Keratinocyte (primary cell): Measurements from ENCODE around the gene DENND5A. TPM values are rescaled to one million over a fixed set of nuclear protein-coding genes. Genes with fewer than 3 reads are reported as not detected.

Experiments used
- DNase-seq: peaks from one replicate; pipeline ENCODE4 v3.0.0-alpha.2; 2011; ENCODE audit warnings: low read depth, missing footprints, low spot score
- FAIRE-seq: peaks from 2 replicates; lab custom pipeline; 2011; peaks lifted over from hg19 to GRCh38; lab: Jason Lieb, UNC
- H2AFZ ChIP-seq: 2 replicates; pipeline ENCODE4 v1.6.0; 2012; ENCODE audit warnings: low read length, control low read depth, inconsistent platforms; ENCODE audit not compliant: control insufficient read depth
- H3K27ac ChIP-seq: 2 replicates; pipeline ENCODE4 v1.5.1; 2011; ENCODE audit warnings: low read length; ENCODE audit not compliant: control insufficient read depth, insufficient read depth
- H3K27me3 ChIP-seq: 3 replicates; pipeline ENCODE4 v1.6.0; 2011; ENCODE audit warnings: low read length; ENCODE audit not compliant: control insufficient read depth, insufficient read depth; ENCODE audit errors: extremely low read depth
- H3K36me3 ChIP-seq, 2 experiments: 2 replicates in 1 of 2; 3 replicates in 1 of 2; pipeline ENCODE4 v1.5.1; 2011; ENCODE audit warnings: low read length in 2 of 2, mild to moderate bottlenecking in 1 of 2; ENCODE audit not compliant: control insufficient read depth in 2 of 2, insufficient read depth in 2 of 2; ENCODE audit errors: extremely low read depth in 1 of 2
- H3K4me1 ChIP-seq: 3 replicates; pipeline ENCODE4 v1.5.1; 2011; ENCODE audit warnings: low read length; ENCODE audit not compliant: control insufficient read depth, insufficient read depth; ENCODE audit errors: extremely low read depth
- H3K4me2 ChIP-seq: 3 replicates; pipeline ENCODE4 v1.6.0; 2011; ENCODE audit warnings: low read depth, low read length; ENCODE audit not compliant: control insufficient read depth, insufficient read depth; ENCODE audit errors: extremely low read depth
- H3K4me3 ChIP-seq, 3 experiments: fragments of 200-600 bp in 1 of 3; sonication (generic) in 1 of 3; 2 replicates in 2 of 3; 3 replicates in 1 of 3; pipeline ENCODE4 v1.5.1; 2011 to 2016; ENCODE audit warnings: low read length in 3 of 3, mild to moderate bottlenecking in 3 of 3, control low read depth in 2 of 3, inconsistent platforms in 1 of 3, low read depth in 1 of 3, mixed read lengths in 1 of 3, mixed run types in 1 of 3, moderate library complexity in 1 of 3; ENCODE audit not compliant: control insufficient read depth in 2 of 3, insufficient read depth in 2 of 3; ENCODE audit errors: extremely low read depth in 1 of 3
- H3K79me2 ChIP-seq: 2 replicates; pipeline ENCODE4 v1.6.0; 2012; ENCODE audit warnings: low read length; ENCODE audit not compliant: control insufficient read depth, insufficient read depth
- H3K9ac ChIP-seq: 3 replicates; pipeline ENCODE4 v1.6.0; 2011; ENCODE audit warnings: low read length; ENCODE audit not compliant: control insufficient read depth, insufficient read depth; ENCODE audit errors: extremely low read depth
- H3K9me1 ChIP-seq: 3 replicates; pipeline ENCODE4 v1.6.0; 2011; ENCODE audit warnings: low read length; ENCODE audit not compliant: control insufficient read depth, insufficient read depth; ENCODE audit errors: extremely low read depth
- H3K9me3 ChIP-seq: 2 replicates; pipeline ENCODE4 v1.5.1; 2012; ENCODE audit warnings: low read depth, low read length; ENCODE audit not compliant: control insufficient read depth
- H4K20me1 ChIP-seq: 3 replicates; pipeline ENCODE4 v1.6.0; 2011; ENCODE audit warnings: low read length; ENCODE audit not compliant: control insufficient read depth, insufficient read depth; ENCODE audit errors: extremely low read depth
- EZH2 ChIP-seq: IDR thresholded peaks from one replicate; pipeline ENCODE4 v1.6.1; 2012; ENCODE audit warnings: inconsistent platforms, mild to moderate bottlenecking, low read length, moderate library complexity
- dilution Hi-C: fragments of 300-500 bp; cut with MboI; formaldehyde crosslinking; loops from one replicate; pipeline ENCODE4 v1.7.0; 2020; ENCODE audit warnings: low sequenced_read_pairs; ENCODE audit not compliant: extremely low pct_ligation_motif_present
- polyA plus RNA-seq, 5 experiments: library from polyadenylated mRNA; depleted of rRNA in 3 of 5; stranded (reverse) in 3 of 5; stranded (forward) in 1 of 5; unstranded in 1 of 5; fragments of >200 nt; gene quantifications; 1 replicate in 1 of 5; 2 replicates in 3 of 5; 3 replicates in 1 of 5; pipeline versions ENCODE4 v1.2.1 to v1.2.3, GENCODE V29; 2011 to 2012; ENCODE audit warnings: missing spikeins in 2 of 5, low read depth in 1 of 5, low replicate concordance in 1 of 5
- TF ChIP-seq, protein P1 (sequence below), 3 experiments: IDR thresholded peaks in 1 of 3; conservative IDR thresholded peaks in 1 of 3; optimal IDR thresholded peaks in 1 of 3; 2 replicates in 2 of 3; 3 replicates in 1 of 3; pipeline versions ENCODE3 to v1.5.1; 2011; ENCODE audit warnings: low read length in 3 of 3, mild to moderate bottlenecking in 3 of 3, moderate library complexity in 2 of 3, control low read depth in 1 of 3, inconsistent platforms in 1 of 3; ENCODE audit not compliant: insufficient read depth in 2 of 3; ENCODE audit errors: extremely low read depth in 1 of 3

DENND5A gene
- polyA plus RNA-seq, 1 donor (not counting 4 experiments of a cell fraction or from before 2014, with no cell fraction given) = 49.1 TPM

DNA sequence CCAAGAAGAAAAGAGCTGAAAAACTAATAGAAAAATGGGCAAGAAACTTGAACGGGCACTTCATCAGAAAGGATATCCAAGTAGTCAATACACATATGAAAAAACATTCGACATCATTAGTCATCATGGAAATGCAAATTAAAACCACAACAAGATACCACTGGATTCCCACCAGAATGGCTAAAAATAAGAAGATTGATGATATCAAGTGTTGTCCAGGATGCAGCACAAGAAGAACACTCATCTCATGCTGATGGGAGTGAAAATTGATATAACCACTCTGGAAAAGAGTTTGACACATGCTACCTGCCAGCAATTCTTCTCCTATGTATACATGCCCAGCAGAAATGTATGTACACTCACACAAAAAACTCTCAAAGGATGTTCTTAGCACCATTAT, 146.9 kb downstream of the DENND5A start:
- dilution Hi-C loops = no loop called here

DNA sequence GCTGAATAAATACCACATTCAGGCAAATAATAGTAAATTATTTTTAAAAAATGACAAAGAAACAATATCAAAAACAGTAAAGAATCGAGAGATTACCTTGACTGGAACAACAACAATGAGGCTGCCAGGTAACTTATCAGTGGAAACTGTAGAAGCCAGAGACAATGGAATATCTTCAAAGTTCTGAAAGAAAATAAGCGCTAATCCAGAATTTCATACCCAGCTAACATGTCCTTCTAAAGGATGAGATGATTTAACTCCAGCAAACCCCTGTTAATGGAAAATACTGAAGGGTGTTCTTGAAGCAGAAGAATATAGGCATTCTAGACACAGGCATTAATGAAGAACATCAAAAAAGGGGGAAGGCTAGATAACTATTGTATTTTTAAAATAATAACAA, 153.1 kb downstream of the DENND5A start:
- Histone ChIP-seq H3K36me3 (no peaks in the 10 kb centered on the region), H3K4me2 (no peak overlapping the region), H3K79me2 (no peaks in the 10 kb centered on the region), H3K4me3 (no peak overlapping the region), H4K20me1 (no peaks in the 10 kb centered on the region), H2AFZ (no peak overlapping the region), H3K27me3 (no peaks in the 10 kb centered on the region), H3K9me3 (peaks cover 2% of the 10 kb centered on the region), H3K9ac (no peak overlapping the region), H3K27ac (no peak overlapping the region), H3K9me1 (no peaks in the 10 kb centered on the region), H3K4me1 (peaks cover 9% of the 10 kb centered on the region)
- no peak for DNase-seq
- TF ChIP-seq, protein P1, sequence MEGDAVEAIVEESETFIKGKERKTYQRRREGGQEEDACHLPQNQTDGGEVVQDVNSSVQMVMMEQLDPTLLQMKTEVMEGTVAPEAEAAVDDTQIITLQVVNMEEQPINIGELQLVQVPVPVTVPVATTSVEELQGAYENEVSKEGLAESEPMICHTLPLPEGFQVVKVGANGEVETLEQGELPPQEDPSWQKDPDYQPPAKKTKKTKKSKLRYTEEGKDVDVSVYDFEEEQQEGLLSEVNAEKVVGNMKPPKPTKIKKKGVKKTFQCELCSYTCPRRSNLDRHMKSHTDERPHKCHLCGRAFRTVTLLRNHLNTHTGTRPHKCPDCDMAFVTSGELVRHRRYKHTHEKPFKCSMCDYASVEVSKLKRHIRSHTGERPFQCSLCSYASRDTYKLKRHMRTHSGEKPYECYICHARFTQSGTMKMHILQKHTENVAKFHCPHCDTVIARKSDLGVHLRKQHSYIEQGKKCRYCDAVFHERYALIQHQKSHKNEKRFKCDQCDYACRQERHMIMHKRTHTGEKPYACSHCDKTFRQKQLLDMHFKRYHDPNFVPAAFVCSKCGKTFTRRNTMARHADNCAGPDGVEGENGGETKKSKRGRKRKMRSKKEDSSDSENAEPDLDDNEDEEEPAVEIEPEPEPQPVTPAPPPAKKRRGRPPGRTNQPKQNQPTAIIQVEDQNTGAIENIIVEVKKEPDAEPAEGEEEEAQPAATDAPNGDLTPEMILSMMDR (optimal IDR thresholded peaks at IDR 0.05 in 1 of 3, IDR thresholded peaks at IDR 0.05 in 1 of 3, conservative IDR thresholded peaks at IDR 0.05 in 1 of 3; ENCODE audit: extremely low read depth in 1 of 3, insufficient read depth in 2 of 3, low read length in 3 of 3) = no peak
- no peak for TF ChIP-seq EZH2
- dilution Hi-C loops = no loop called here
- FAIRE-seq = no peak

More for the DNA sequence above, 146.9 kb downstream of the DENND5A start:
- DNase-seq (no peak), FAIRE-seq (no peak)
- Histone ChIP-seq H3K9ac (no peak overlapping the region), H3K9me1 (no peaks in the 10 kb centered on the region), H3K36me3 (no peaks in the 10 kb centered on the region), H3K27ac (no peak overlapping the region), H3K4me1 (no peaks in the 10 kb centered on the region), H4K20me1 (no peaks in the 10 kb centered on the region), H3K4me3 (no peak overlapping the region), H3K4me2 (no peak overlapping the region), H3K9me3 (no peaks in the 10 kb centered on the region), H3K27me3 (no peaks in the 10 kb centered on the region), H2AFZ (no peak overlapping the region), H3K79me2 (no peaks in the 10 kb centered on the region)
- TF ChIP-seq, protein P1 (optimal IDR thresholded peaks at IDR 0.05 in 1 of 3, IDR thresholded peaks at IDR 0.05 in 1 of 3, conservative IDR thresholded peaks at IDR 0.05 in 1 of 3; ENCODE audit: extremely low read depth in 1 of 3, insufficient read depth in 2 of 3, low read length in 3 of 3) = no peak
- TF ChIP-seq EZH2 = no peak
